Gastroesophageal sphincter (tissue), 3 donors: ENCODE measurements around the gene PRLHR.

Experiments
- EP300 ChIP-seq: sonication (generic); formaldehyde crosslinking; IDR thresholded peaks from one replicate; pipeline ENCODE4 v1.6.1; 2017; ENCODE audit warnings: antibody characterized with exemption, mild to moderate bottlenecking
- TF ChIP-seq, protein P1 (sequence below), 4 experiments: fragments of 200-600 bp in 2 of 4; fragments of 450-650 bp in 2 of 4; sonication (generic) in 1 of 4; IDR thresholded peaks; one replicate each; pipeline ENCODE4 v1.5.1; 2017 to 2019; ENCODE audit warnings: antibody characterized with exemption in 4 of 4, mild to moderate bottlenecking in 2 of 4, moderate library complexity in 2 of 4

DNA sequence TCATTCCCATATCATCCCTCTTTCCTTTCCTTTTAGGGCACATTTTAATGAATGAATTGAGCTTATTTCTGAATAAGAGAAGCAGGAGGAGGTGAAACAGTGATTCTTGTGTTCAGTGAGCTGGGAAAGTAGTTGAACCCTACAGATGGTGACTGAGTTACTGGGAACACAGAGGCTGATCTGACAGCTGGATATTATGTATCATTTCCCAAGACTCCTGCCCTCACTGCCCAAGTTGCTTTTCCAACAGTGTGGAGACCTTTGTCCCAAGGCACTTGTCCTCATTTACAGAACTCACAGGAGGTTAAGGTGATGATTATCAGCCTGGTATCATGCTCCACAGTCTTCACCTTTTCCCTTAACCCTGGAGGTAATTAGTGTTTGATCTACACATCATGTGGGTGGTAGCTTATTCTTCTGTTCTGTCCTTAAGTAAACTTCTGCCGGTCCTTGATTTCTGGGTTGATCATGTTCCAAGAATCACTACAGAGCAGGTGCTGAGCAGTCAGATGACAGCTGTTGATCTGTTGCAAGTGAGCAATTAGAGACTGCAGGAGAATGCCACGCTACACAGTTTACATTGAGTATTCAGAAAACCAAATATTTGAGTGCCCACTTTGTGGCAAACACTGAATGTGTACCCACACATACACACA lies 2.6 kb downstream of the PRLHR start:
- TF ChIP-seq, protein P1, sequence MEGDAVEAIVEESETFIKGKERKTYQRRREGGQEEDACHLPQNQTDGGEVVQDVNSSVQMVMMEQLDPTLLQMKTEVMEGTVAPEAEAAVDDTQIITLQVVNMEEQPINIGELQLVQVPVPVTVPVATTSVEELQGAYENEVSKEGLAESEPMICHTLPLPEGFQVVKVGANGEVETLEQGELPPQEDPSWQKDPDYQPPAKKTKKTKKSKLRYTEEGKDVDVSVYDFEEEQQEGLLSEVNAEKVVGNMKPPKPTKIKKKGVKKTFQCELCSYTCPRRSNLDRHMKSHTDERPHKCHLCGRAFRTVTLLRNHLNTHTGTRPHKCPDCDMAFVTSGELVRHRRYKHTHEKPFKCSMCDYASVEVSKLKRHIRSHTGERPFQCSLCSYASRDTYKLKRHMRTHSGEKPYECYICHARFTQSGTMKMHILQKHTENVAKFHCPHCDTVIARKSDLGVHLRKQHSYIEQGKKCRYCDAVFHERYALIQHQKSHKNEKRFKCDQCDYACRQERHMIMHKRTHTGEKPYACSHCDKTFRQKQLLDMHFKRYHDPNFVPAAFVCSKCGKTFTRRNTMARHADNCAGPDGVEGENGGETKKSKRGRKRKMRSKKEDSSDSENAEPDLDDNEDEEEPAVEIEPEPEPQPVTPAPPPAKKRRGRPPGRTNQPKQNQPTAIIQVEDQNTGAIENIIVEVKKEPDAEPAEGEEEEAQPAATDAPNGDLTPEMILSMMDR (IDR thresholded peaks at IDR 0.05), result no peak
- TF ChIP-seq EP300, result no peak
